Measurements from ENCODE around the gene GSS.

DNA sequence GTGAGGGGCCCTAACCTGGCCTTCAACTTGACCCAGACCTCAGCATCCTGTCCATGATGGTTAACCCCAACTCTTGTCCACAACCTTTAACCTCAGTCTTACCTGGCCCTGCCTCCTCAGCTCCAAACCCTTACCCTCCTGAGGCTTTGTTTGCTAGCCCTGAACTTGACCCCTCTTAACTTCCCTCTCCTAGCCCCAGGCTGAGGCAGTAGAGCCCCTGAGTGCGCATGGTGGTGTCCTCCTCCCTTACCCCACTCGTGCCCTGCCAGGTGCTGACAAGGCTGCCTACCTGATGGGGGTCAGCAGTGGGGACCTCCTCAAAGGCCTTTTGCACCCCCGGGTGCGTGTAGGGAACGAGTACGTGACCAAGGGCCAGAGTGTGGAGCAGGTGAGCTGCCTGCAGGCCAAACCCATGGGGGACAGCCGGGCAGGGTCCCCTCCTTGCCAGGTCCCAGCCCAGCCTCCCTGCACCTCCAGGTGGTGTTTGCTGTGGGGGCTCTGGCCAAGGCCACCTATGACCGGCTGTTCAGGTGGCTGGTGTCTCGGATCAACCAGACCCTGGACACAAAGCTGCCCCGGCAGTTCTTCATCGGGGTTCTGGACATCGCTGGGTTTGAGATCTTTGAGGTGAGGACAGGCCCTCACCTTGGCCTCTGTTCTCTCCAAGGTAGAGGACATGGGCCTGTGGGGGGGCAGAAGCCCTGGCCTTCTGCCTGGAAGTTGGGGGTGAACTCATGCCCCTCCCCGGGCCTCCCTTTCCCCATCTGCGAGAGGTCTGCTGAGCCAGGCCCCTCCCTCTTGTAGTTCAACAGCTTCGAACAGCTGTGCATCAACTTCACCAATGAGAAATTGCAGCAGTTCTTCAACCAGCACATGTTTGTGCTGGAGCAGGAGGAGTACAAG lies 31.9 kb upstream of the GSS start:
- no peak for TF ChIP-seq POLR2A (IDR thresholded peaks at IDR 0.05)
- TF ChIP-seq POLR2AphosphoS5 (IDR thresholded peaks at IDR 0.05): no peak
